ENCODE measurements around the gene ADM2.
A peak's percentile ranks its signal among the peaks of the same experiment; 100 is the strongest.
"Not testable (repeated sequence)": the region's sequence is repeated elsewhere in the genome, so short reads cannot be mapped to it uniquely, and the experiment has no call there.

ADM2 gene

GRCh38 chr22:50481440-50482106 is at the start of gene ADM2:
ADM2 (plus strand) TSS chr22:50481543; CDS start chr22:50481848, 305 bp downstream.
- no peak for DNase-seq (ENCODE audit: low read depth)
- no peak for TF ChIP-seq CTCF (conservative IDR thresholded peaks at IDR 0.05; ENCODE audit: low read depth, low read length)
- H3K4me3 ChIP-seq (ENCODE audit: low read length): peak within 1 kb of the TSS; percentile 25

- DNase-seq (ENCODE audit: low read depth): no peak
- no peak for TF ChIP-seq CTCF (conservative IDR thresholded peaks at IDR 0.05; ENCODE audit: low read depth, low read length)
- H3K4me3 ChIP-seq (ENCODE audit: low read length): no peak overlapping the region
Observed at GRCh38 chr22:50432131-50432876, 49.0 kb upstream of the ADM2 start.

GRCh38 chr22:50432877-50433510 is 48.3 kb upstream of the ADM2 start:
- not testable (repeated sequence) for H3K4me3 ChIP-seq (ENCODE audit: low read length); DNase-seq (ENCODE audit: low read depth)

GRCh38 chr22:50434849-50435248 is 46.5 kb upstream of the ADM2 start:
- DNase-seq (ENCODE audit: low read depth): no peak
- no peak for TF ChIP-seq CTCF (conservative IDR thresholded peaks at IDR 0.05; ENCODE audit: low read depth, low read length)

GRCh38 chr22:50435291-50436014 is 45.9 kb upstream of the ADM2 start:
- no peak overlapping the region for H3K4me3 ChIP-seq (ENCODE audit: low read length)
- TF ChIP-seq CTCF (conservative IDR thresholded peaks at IDR 0.05; ENCODE audit: low read depth, low read length): no peak
- no peak for DNase-seq (ENCODE audit: low read depth)

More at GRCh38 chr22:50434849-50435248, 46.5 kb upstream of the ADM2 start:
- H3K4me3 ChIP-seq (ENCODE audit: low read length): no peak overlapping the region

- DNase-seq (ENCODE audit: low read depth): no peak
- no peak for TF ChIP-seq CTCF (conservative IDR thresholded peaks at IDR 0.05; ENCODE audit: low read depth, low read length)
- H3K4me3 ChIP-seq (ENCODE audit: low read length): no peak overlapping the region
Observed at GRCh38 chr22:50436015-50436830, 45.1 kb upstream of the ADM2 start.

Data from retinal pigment epithelial cell (primary cell).